Mesenchymal stem cell (in vitro differentiated cells and primary cell): Measurements from ENCODE around the gene PPP3CA.
"Not testable (repeated sequence)": the region's sequence is repeated elsewhere in the genome, so short reads cannot be mapped to it uniquely, and the experiment has no call there.

Experiments used
- DNase-seq: peaks from one replicate; pipeline ENCODE4 v3.0.0-alpha.2; 2013
- H2AFZ ChIP-seq: one replicate; pipeline ENCODE4 v1.6.1; 2013; ENCODE audit warnings: low read depth, mild to moderate bottlenecking, control low read depth, inconsistent platforms, low read length, moderate library complexity
- H2AK5ac ChIP-seq: 2 replicates; pipeline ENCODE4 v1.6.1; 2013; ENCODE audit warnings: low read length, moderate library complexity, mild to moderate bottlenecking, inconsistent platforms; ENCODE audit not compliant: severe bottlenecking
- H2BK120ac ChIP-seq: one replicate; pipeline ENCODE4 v1.6.1; 2013; ENCODE audit warnings: low read depth, mild to moderate bottlenecking, inconsistent platforms, low read length, moderate library complexity
- H2BK12ac ChIP-seq, 2 experiments: one replicate each; pipeline ENCODE4 v1.6.1; 2013; ENCODE audit warnings: inconsistent platforms in 2 of 2, low read length in 2 of 2, mild to moderate bottlenecking in 2 of 2, moderate library complexity in 2 of 2, control low read depth in 1 of 2
- H2BK15ac ChIP-seq: one replicate; pipeline ENCODE4 v1.6.1; 2013; ENCODE audit warnings: mild to moderate bottlenecking, low read depth, inconsistent platforms; ENCODE audit not compliant: poor library complexity, severe bottlenecking
- H2BK5ac ChIP-seq: 2 replicates; pipeline ENCODE4 v1.6.1; 2013; ENCODE audit warnings: low read depth, mild to moderate bottlenecking, low read length, control low read depth, inconsistent platforms; ENCODE audit not compliant: poor library complexity, severe bottlenecking
- H3K14ac ChIP-seq, 2 experiments: one replicate each; pipeline ENCODE4 v1.6.1; 2013; ENCODE audit warnings: inconsistent platforms in 2 of 2, low read length in 2 of 2, control low read depth in 1 of 2, mild to moderate bottlenecking in 1 of 2, moderate library complexity in 1 of 2
- H3K18ac ChIP-seq, 2 experiments: one replicate each; pipeline ENCODE4 v1.6.1; 2013; ENCODE audit warnings: inconsistent platforms in 2 of 2, low read length in 2 of 2, control low read depth in 1 of 2, low read depth in 1 of 2, mild to moderate bottlenecking in 1 of 2
- H3K23ac ChIP-seq, 2 experiments: one replicate each; pipeline ENCODE4 v1.6.1; 2013; ENCODE audit warnings: inconsistent platforms in 2 of 2, low read length in 2 of 2, mild to moderate bottlenecking in 2 of 2, moderate library complexity in 2 of 2, control low read depth in 1 of 2
- H3K27ac ChIP-seq: 2 replicates; pipeline ENCODE4 v1.5.1; 2013; ENCODE audit warnings: mild to moderate bottlenecking, moderate library complexity, low read length, control low read depth, inconsistent platforms; ENCODE audit not compliant: poor library complexity, severe bottlenecking
- H3K27me3 ChIP-seq, 2 experiments: 2 replicates each; pipeline versions ENCODE4 v1.6.1 to v1.7.0; 2013; ENCODE audit warnings: low read length in 2 of 2, mild to moderate bottlenecking in 2 of 2, moderate library complexity in 2 of 2, control low read depth in 1 of 2, inconsistent platforms in 1 of 2; ENCODE audit not compliant: control insufficient read depth in 1 of 2, insufficient read depth in 1 of 2
- H3K36me3 ChIP-seq, 2 experiments: 2 replicates each; pipeline versions ENCODE4 v1.6.1 to v1.7.0; 2013; ENCODE audit warnings: low read length in 2 of 2, control low read depth in 1 of 2, inconsistent platforms in 1 of 2, low read depth in 1 of 2, mild to moderate bottlenecking in 1 of 2; ENCODE audit not compliant: insufficient read depth in 2 of 2, control insufficient read depth in 1 of 2
- H3K4ac ChIP-seq, 2 experiments: one replicate each; pipeline ENCODE4 v1.6.1; 2013; ENCODE audit warnings: inconsistent platforms in 2 of 2, low read length in 2 of 2, mild to moderate bottlenecking in 2 of 2, moderate library complexity in 2 of 2, control low read depth in 1 of 2, low read depth in 1 of 2
- H3K4me1 ChIP-seq: 2 replicates; pipeline ENCODE4 v1.6.1; 2013; ENCODE audit warnings: low read depth, low read length, control low read depth; ENCODE audit not compliant: control insufficient read depth, insufficient read depth
- H3K4me2 ChIP-seq: 2 replicates; pipeline ENCODE4 v1.6.1; 2013; ENCODE audit warnings: low read length, mild to moderate bottlenecking, inconsistent platforms; ENCODE audit not compliant: poor library complexity, severe bottlenecking
- H3K4me3 ChIP-seq, 2 experiments: 2 replicates each; pipeline versions ENCODE4 v1.5.1 to v1.7.0; 2013; ENCODE audit warnings: low read length in 2 of 2, mild to moderate bottlenecking in 2 of 2, control low read depth in 1 of 2, low read depth in 1 of 2; ENCODE audit not compliant: insufficient read depth in 1 of 2
- H3K79me1 ChIP-seq: replicated peaks from 2 replicates; pipeline ENCODE4 v1.6.1; 2013; ENCODE audit warnings: mild to moderate bottlenecking, control low read depth, low read length, inconsistent platforms; ENCODE audit not compliant: poor library complexity, severe bottlenecking
- H3K9ac ChIP-seq: 2 replicates; pipeline ENCODE4 v1.7.0; 2013; ENCODE audit warnings: mild to moderate bottlenecking, low read length, moderate library complexity
- H3K9me3 ChIP-seq: 2 replicates; pipeline ENCODE4 v1.7.0; 2013; ENCODE audit warnings: mild to moderate bottlenecking, low read length; ENCODE audit not compliant: control insufficient read depth
- H4K8ac ChIP-seq: one replicate; pipeline ENCODE4 v1.6.1; 2013; ENCODE audit warnings: inconsistent platforms, mild to moderate bottlenecking, low read length, moderate library complexity
- H4K91ac ChIP-seq: one replicate; pipeline ENCODE4 v1.6.1; 2013; ENCODE audit warnings: mild to moderate bottlenecking, low read length, inconsistent platforms
- WGBS: methylation state at CpG from one replicate; pipeline ENCODE4 v1.1.7; 2013; ENCODE audit warnings: mixed read lengths; 5-methylcytosine and 5-hydroxymethylcytosine counted together

Gene PPP3CA

DNA sequence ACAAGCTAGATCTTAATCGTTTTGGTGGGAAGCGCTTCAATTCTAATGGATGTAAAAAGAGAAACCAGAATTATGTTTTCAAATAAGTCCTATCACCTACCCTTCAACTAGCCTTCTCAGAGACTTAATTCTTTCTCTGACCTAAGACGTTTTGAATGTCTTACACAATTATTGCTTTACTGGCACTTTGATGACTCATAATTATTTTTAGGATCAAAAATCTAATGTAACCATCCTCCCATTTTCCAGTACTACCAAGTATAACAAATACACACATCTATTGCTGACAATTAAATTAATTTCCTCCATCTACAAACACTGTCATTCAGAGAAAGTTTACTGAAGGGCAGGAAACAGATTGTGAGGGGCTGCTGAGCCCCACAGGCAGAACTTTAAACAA is 108.6 kb downstream of the PPP3CA start:
- peak overlapping the region in 1 of 2 experiments; percentile 27 for H3K4me3 ChIP-seq
- no peak overlapping the region for H4K8ac ChIP-seq
- no peak overlapping the region for H3K23ac ChIP-seq
- H3K14ac ChIP-seq = no peak overlapping the region
- H3K27me3 ChIP-seq = no peaks in the 10 kb centered on the region
- H3K4me2 ChIP-seq = no peak overlapping the region
- no peak overlapping the region for H4K91ac ChIP-seq
- H3K9me3 ChIP-seq = no peaks in the 10 kb centered on the region
- peaks cover 13% of the 10 kb centered on the region for H3K79me1 ChIP-seq
- no peak overlapping the region for H3K27ac ChIP-seq
- H2BK12ac ChIP-seq = no peak overlapping the region
- no peak overlapping the region for H2AFZ ChIP-seq
- no peak overlapping the region for H2BK120ac ChIP-seq
- no peaks in the 10 kb centered on the region for H3K36me3 ChIP-seq
- no peak overlapping the region for H2BK15ac ChIP-seq
- WGBS = 67% methylated on average over 3 of the region's 3 CpGs
- H2BK5ac ChIP-seq = no peak overlapping the region
- no peak overlapping the region for H2AK5ac ChIP-seq
- no peak overlapping the region for H3K18ac ChIP-seq
- H3K4ac ChIP-seq = no peak overlapping the region
- H3K4me1 ChIP-seq = no peaks in the 10 kb centered on the region
- peak overlapping the region; percentile 50 for H3K9ac ChIP-seq
- DNase-seq = peak; percentile 61

DNA sequence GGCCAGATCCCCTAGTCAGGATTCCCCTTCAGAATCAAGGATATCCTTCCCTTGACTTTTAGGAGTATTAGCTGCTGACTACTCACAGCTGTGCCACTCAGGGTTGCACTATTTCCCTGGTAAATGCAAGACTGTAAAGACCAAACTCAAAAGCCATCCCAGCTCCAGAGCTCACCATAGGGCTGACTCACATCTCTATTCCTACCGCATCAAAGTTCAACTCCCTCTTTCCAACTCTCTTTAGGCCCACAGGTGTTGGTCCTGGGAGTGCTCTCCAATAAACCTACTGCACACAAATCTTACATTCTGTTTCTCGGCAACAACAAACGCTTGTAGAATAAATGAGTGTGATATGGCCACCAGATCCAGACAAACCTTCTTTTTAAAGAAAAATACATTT is 109.6 kb downstream of the PPP3CA start:
- H2BK5ac ChIP-seq = no peak overlapping the region
- peak overlapping the region; percentile 48 for H2BK15ac ChIP-seq
- no peak overlapping the region for H3K4me3 ChIP-seq
- 100% methylated on average over 3 of the region's 3 CpGs for WGBS
- H3K9ac ChIP-seq = no peak overlapping the region
- no peak for DNase-seq
- no peak overlapping the region for H2AK5ac ChIP-seq
- H2BK120ac ChIP-seq = no peak overlapping the region
- peak overlapping the region in 1 of 2 experiments; percentile 54 for H3K18ac ChIP-seq
- H2BK12ac ChIP-seq = no peak overlapping the region
- H2AFZ ChIP-seq = no peak overlapping the region
- peaks cover 10% of the 10 kb centered on the region for H3K79me1 ChIP-seq
- H3K23ac ChIP-seq = no peak overlapping the region
- H4K91ac ChIP-seq = no peak overlapping the region
- no peak overlapping the region for H3K4me2 ChIP-seq
- no peaks in the 10 kb centered on the region for H3K36me3 ChIP-seq
- H4K8ac ChIP-seq = no peak overlapping the region
- H3K14ac ChIP-seq = no peak overlapping the region
- H3K4ac ChIP-seq = no peak overlapping the region
- no peak overlapping the region for H3K27ac ChIP-seq
- H3K27me3 ChIP-seq = no peaks in the 10 kb centered on the region
- no peaks in the 10 kb centered on the region for H3K9me3 ChIP-seq
- no peaks in the 10 kb centered on the region for H3K4me1 ChIP-seq

- Histone ChIP-seq H2BK120ac (no peak overlapping the region), H3K14ac (no peak overlapping the region), H2BK15ac (no peak overlapping the region), H3K79me1 (peaks cover 8% of the 10 kb centered on the region), H3K9me3 (no peaks in the 10 kb centered on the region), H2AK5ac (no peak overlapping the region), H3K4me1 (no peaks in the 10 kb centered on the region), H3K4me2 (no peak overlapping the region), H4K91ac (no peak overlapping the region), H3K4ac (no peak overlapping the region), H3K27me3 (no peaks in the 10 kb centered on the region), H3K27ac (no peak overlapping the region), H3K18ac (no peak overlapping the region), H2BK5ac (no peak overlapping the region), H3K9ac (no peak overlapping the region), H3K36me3 (no peaks in the 10 kb centered on the region), H2AFZ (no peak overlapping the region), H3K23ac (no peak overlapping the region), H2BK12ac (no peak overlapping the region), H4K8ac (no peak overlapping the region), H3K4me3 (no peak overlapping the region)
- 100% methylated on average over 1 of the region's 2 CpGs for WGBS
- no peak for DNase-seq
Measured at GRCh38 chr4:101236097-101236496, 111.2 kb downstream of the PPP3CA start.

- not testable (repeated sequence) for H3K23ac ChIP-seq, H3K27ac ChIP-seq, H2BK5ac ChIP-seq, H3K79me1 ChIP-seq, H2BK12ac ChIP-seq, H4K8ac ChIP-seq, H3K27me3 ChIP-seq, H3K9ac ChIP-seq, H3K36me3 ChIP-seq, DNase-seq, H3K14ac ChIP-seq, H3K4me3 ChIP-seq, H3K18ac ChIP-seq, H3K4me2 ChIP-seq, H2BK120ac ChIP-seq, H3K4ac ChIP-seq, H2BK15ac ChIP-seq, H3K9me3 ChIP-seq, H2AFZ ChIP-seq, H3K4me1 ChIP-seq, H2AK5ac ChIP-seq, H4K91ac ChIP-seq
Measured at GRCh38 chr4:101234141-101234540, 113.2 kb downstream of the PPP3CA start.
